Endothelial cell of hepatic sinusoid (primary cell): ENCODE data around the gene TGM4.

Experiments
- in situ Hi-C: cut with HindIII; loops from 2 replicates; pipeline ENCODE4 v1.10.0; 2017; ENCODE audit warnings: low sequenced_read_pairs

TGM4 gene

GRCh38 chr3:44877333-44877732 is 2.9 kb downstream of the TGM4 start:
- in situ Hi-C loops: no loop called here

GRCh38 chr3:44880284-44880683 is 5.9 kb downstream of the TGM4 start:
- in situ Hi-C loops: loop anchor here (5.0 kb wide), 2 partner anchors 62 to 83 kb away; no protein-coding TSS in a partner anchor

- in situ Hi-C loops: loop anchor here (5.0 kb wide), 2 partner anchors 59 to 86 kb away; no protein-coding TSS in a partner anchor
Measured at GRCh38 chr3:44883213-44883955, 9.0 kb downstream of the TGM4 start.

- in situ Hi-C loops: loop anchor here (5.0 kb wide), 2 partner anchors 58 to 87 kb away; no protein-coding TSS in a partner anchor
Measured at GRCh38 chr3:44883999-44884431, 9.6 kb downstream of the TGM4 start.

GRCh38 chr3:44885618-44886017 is 11.2 kb downstream of the TGM4 start:
- in situ Hi-C loops: no loop called here

GRCh38 chr3:44886561-44886960 is 12.2 kb downstream of the TGM4 start:
- in situ Hi-C loops: no loop called here

GRCh38 chr3:44887101-44887500 is 12.7 kb downstream of the TGM4 start:
- in situ Hi-C loops: no loop called here

- in situ Hi-C loops: no loop called here
Measured at GRCh38 chr3:44890258-44890657, 15.8 kb downstream of the TGM4 start.

GRCh38 chr3:44890852-44891251 is 16.4 kb downstream of the TGM4 start:
- in situ Hi-C loops: no loop called here

GRCh38 chr3:44892689-44893088 is 18.3 kb downstream of the TGM4 start:
- in situ Hi-C loops: no loop called here

GRCh38 chr3:44893097-44893496 is 18.7 kb downstream of the TGM4 start:
- in situ Hi-C loops: no loop called here

GRCh38 chr3:44894485-44894884 is 20.1 kb downstream of the TGM4 start:
- in situ Hi-C loops: no loop called here

GRCh38 chr3:44896440-44896839 is 22.0 kb downstream of the TGM4 start:
- in situ Hi-C loops: no loop called here

- in situ Hi-C loops: loop anchor here (25.0 kb wide), 1 partner anchor 363 kb away; no protein-coding TSS in a partner anchor
Measured at GRCh38 chr3:44899683-44900367, 25.4 kb downstream of the TGM4 start.

GRCh38 chr3:44902628-44903027 is 28.2 kb downstream of the TGM4 start:
- in situ Hi-C loops: loop anchor here (25.0 kb wide), 1 partner anchor 365 kb away; no protein-coding TSS in a partner anchor

- in situ Hi-C loops: loop anchor here (25.0 kb wide), 1 partner anchor 366 kb away; no protein-coding TSS in a partner anchor
Measured at GRCh38 chr3:44903314-44903713, 28.9 kb downstream of the TGM4 start.

- in situ Hi-C loops: loop anchor here (25.0 kb wide), 1 partner anchor 366 kb away; no protein-coding TSS in a partner anchor
Measured at GRCh38 chr3:44903751-44904150, 29.3 kb downstream of the TGM4 start.

- in situ Hi-C loops: loop anchor here (25.0 kb wide), 1 partner anchor 368 kb away; no protein-coding TSS in a partner anchor
Measured at GRCh38 chr3:44905446-44906157, 31.2 kb downstream of the TGM4 start.

GRCh38 chr3:44906997-44907396 is 32.6 kb downstream of the TGM4 start:
- in situ Hi-C loops: loop anchor here (25.0 kb wide), 1 partner anchor 370 kb away; no protein-coding TSS in a partner anchor

GRCh38 chr3:44907612-44908011 is 33.2 kb downstream of the TGM4 start:
- in situ Hi-C loops: loop anchor here (25.0 kb wide), 1 partner anchor 370 kb away; no protein-coding TSS in a partner anchor

- in situ Hi-C loops: loop anchor here (25.0 kb wide), 1 partner anchor 372 kb away; no protein-coding TSS in a partner anchor
Measured at GRCh38 chr3:44909063-44909462, 34.7 kb downstream of the TGM4 start.
